NCI-H128 (cell line): ENCODE measurements around the gene NKX6-1.

ENCODE experiments used
- DNase-seq: peaks from one replicate; lab custom pipeline; 2025; ENCODE audit not compliant: unreplicated experiment; lab: John Stamatoyannopoulos, UW

Gene NKX6-1

GRCh38 chr4:84498203-84498934, 723 bp downstream of the NKX6-1 start:
- peak; percentile 6 for DNase-seq

DNA sequence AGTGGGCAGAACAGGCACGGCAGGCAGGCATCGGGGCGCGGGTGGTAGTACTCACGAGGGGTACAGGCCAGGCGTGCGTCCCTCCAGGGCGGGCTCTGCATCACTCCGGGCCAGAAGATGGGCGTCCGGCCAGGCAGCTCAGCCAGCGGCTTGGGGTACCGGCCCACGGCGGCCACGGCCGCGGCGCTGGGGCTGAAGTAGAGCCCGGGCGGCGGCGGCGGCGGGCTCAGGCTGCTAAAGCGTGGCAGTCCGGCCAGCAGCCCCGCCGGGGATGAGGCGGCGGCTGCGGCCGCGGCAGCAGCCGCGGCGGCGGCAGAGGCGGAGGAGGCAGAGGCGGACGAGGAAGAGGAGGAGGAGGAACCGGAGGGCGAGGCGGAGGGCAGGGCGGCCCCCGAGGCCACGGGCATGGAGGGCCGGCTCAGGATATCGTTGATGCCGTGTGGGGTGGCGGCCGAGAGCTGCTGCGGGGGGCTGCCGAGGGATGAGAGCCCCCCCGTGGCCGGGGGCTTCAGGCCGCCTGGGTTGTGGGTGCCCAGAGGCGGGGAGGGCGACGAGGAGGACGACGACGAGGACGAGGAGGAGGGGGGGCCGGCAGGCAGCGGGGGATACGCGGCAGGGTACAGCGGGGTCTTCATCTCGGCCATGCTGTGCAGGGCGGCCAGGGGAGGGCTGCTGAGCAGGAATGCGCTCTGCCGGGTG, 1.4 kb downstream of the NKX6-1 start:
- DNase-seq = no peak

- DNase-seq = no peak
Measured at GRCh38 chr4:84496706-84497503, 2.2 kb downstream of the NKX6-1 start.

- DNase-seq = no peak
Measured at GRCh38 chr4:84496331-84496705, 2.8 kb downstream of the NKX6-1 start.

GRCh38 chr4:84495794-84496261, 3.3 kb downstream of the NKX6-1 start:
- DNase-seq = no peak

DNA sequence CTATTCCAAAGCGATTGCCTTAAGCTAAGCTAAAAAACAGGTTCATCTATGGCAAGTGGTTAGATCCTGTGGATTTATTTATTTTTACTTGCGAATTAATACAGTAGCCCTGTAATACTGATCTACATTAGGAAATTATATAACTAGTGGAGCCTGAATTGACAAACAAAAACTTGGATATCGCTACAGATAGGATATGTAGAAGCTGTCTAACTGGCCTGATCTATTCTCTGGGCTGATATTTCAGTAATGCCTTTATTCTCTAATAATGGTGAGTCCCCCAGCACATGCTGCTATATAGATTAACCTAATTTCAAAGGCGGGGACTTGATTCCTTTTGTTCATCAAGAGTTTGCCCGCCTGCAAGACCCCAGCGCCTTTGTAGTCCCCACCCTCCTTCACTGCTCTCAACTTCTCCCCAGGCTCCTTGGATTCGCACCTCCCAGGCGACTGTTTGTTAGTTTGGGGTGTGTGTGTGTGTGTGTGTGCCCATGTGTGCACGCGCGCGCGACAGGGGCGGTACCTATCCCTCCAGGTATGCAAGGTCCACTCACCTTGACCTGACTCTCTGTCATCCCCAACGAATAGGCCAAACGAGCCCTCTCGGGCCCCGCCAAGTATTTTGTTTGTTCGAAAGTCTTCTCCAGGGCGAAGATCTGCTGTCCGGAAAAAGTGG, 3.8 kb downstream of the NKX6-1 start:
- no peak for DNase-seq

DNA sequence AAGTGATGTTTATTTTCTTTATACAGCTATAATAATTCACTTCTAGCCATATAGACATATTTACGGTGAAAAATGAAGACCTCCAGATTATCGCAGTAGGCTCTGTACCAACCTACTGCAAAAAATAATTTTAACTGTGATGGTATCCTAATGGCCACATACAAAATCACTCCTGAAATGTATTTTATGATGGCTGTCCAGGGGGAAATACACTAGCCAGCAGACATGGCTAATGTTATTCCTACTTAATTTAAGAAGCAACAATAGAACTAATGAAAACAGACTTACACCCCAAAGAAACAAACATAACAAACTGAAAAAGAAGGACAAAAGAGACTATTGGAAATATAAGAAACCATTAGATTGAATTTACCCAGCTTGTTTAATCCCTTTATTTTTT, 4.6 kb downstream of the NKX6-1 start:
- DNase-seq = no peak

DNA sequence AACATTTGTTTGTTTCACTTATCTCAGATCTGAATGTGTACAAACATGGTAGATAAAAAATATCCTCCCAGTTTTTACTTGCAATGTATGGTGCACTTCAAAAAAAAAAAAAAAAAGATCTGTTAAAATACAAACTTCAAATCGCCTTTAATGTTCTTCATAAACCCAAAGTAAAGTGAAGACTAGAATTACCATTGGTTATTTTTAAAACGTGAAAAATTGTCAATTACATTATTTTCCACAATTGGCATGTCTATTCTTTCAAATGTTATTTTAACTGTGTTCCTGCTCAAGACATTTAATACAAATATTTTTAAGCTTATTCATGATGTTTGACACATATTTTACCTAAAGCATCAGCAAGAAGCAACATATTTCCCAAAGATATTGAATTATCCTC, 5.0 kb downstream of the NKX6-1 start:
- DNase-seq = no peak

GRCh38 chr4:84493092-84493850, 5.8 kb downstream of the NKX6-1 start:
- no peak for DNase-seq

DNA sequence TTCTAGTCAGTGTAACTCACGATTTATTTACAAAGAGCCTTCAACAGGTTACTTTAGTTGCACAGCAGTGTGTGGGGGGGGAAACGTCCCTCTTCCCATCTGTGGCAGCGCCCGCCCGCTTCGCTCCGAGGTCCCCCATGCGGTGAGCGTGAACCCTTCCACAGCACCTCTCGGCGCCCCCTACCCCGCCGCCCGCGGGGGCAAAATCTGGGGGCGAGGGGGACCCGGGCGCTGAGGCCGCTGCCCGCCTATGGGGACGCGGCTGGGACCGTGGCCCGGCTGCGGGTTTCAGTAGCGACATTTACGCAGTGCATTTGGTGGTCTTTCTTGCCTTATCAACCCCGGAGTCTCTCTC, 6.4 kb downstream of the NKX6-1 start:
- no peak for DNase-seq

DNA sequence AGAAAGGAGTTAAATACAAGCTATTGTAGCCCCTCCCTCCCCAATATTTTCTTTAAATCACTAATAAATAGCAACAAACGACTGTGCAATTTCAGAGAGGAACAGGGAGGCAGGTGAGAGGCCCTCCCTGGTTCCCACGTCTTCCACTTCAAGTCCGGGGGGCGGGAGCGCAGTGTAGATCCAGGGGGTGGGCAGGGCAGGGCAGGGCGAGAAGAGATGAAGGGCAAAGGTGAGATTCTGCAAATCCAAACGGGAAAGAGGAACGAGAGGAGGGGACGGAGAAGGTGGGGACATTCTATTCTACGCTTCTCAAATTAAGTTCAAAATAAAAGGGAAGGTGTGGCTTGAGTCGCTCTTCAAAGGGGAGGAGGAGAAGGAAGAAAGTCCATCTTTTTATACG, 6.8 kb downstream of the NKX6-1 start:
- no peak for DNase-seq

DNA sequence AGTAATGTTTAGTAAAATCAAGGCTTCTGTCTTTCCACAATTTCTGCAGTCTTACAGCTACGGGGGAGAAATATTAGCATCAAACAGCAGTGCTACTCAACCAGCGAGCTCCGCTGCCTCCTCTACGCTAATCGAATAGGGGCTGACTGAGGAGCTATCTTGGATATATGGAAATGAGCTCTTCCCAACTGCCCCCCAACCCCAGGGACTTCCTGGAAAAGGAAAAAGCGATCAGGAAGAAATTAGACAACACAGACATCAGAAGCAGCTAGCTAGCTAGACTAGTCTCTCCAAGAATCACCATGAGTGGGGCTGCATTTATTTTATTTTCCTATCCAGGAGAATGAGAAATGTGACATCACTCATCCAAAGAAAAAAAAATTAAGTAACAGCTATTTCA, 7.6 kb downstream of the NKX6-1 start:
- DNase-seq = no peak

GRCh38 chr4:84490663-84491062, 8.4 kb downstream of the NKX6-1 start:
- DNase-seq = no peak

GRCh38 chr4:84484236-84484635, 14.9 kb downstream of the NKX6-1 start:
- DNase-seq = no peak

DNA sequence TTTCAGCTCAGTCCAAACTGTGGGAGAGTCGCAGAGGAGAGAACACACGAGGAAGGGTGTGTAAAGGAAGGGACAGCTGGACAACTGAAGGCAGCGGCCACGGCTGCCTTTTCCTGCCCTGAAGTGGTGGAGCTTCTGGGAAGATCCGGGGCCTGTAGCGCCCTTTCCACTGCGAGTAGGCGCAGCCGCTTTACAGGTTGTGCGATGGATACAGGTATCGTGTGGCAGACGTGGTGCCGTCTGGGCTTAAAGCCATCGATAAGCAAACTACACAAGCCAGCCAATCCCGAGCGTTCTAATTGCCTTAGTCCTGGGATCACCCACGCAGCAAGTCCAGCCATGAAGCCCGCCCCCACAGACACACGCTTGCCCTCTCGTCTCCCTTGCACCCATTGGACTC, 15.4 kb downstream of the NKX6-1 start:
- no peak for DNase-seq

DNA sequence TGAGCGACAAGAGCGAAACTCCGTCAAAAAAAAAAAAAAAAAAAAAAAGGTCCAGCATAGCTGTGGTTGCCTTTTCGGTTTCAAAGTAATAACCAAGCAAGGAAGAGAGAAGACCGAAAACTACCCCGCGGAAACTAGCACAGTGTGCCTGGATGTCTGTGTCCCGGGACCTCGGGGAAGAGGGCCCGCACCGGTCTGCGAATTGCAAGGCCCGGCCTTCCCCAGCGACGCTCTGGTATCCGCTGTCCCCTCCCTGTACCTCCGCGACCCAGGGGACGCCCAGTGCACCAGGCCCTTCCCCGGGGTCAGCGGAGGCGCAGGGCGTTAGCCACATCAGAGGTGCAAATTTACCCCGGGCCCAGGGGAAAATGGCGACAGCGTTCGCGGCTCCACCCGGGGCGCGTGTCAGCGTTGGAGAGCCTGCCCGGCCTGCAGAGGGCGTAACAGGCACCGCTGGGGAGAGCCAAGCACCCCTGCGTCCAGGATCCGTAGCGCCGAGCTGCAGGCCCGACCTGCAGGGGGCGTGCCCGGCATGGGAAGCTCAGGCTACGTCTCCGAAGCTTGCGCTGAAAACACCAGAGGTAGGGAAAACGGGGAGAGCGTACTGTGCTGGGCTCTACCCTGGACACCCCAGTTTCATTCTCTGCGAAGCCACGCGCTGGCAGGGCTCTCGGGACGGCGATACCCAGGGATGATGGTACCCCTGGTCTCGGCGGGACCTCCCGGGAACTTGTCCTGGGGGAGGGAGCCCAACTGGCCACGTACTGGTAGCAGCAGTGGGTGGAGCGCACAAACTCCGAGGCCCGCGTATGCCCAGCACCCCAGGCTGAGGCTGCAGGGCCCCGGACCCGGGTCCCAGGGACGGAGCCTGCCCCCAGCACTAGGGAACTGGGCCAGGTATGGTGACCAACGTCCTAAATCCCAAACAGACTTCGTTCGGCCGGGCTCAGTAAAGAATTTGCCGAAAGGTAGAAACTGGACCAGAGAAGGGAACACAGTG, 16.2 kb downstream of the NKX6-1 start:
- DNase-seq = no peak

DNA sequence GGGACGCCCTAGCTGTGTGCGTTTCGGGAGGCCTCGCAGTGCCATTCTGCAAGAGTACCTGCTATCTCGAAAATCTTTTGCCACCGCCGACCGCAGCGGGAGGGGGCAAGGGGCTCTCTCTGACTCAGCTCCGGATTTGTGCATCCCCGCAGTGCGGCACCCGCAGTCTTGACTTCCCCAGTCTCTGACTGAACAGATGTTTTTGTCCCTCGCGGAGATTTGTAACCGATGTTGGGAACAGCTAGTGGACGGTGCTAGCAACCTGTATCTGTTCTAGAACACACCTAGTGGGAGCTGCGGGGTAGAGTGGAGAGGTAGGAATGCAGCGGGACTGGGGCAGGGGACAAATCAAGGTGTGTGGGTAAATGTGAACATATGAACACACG, 17.2 kb downstream of the NKX6-1 start:
- no peak for DNase-seq

GRCh38 chr4:84481077-84481859, 17.8 kb downstream of the NKX6-1 start:
- no peak for DNase-seq

DNA sequence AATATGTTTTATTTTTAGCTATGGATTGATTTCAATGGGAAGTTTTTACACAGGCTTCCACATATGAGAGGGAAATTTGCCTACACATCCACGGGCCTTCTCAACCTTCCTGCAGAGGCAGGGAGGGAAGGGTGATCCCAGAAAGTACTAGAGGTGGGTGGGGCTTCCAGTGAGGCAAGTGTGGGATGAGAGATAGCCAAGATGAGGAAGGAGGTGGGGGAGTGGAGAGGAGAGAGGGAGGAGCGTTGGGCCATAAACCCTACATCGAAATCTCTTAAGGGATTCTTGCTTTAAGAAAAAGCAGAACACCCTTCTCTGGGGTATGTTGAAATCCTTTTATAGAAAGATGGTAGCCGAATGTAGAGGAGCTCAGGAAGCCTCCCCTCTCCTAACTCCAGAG, 19.0 kb downstream of the NKX6-1 start:
- no peak for DNase-seq
